Placental epithelial cell (primary cell): ENCODE results near the gene CIP2A. TPM values are rescaled to one million over a fixed set of nuclear protein-coding genes. Genes with fewer than 3 reads are reported as not detected.

Experiments
- small RNA-seq: library from RNA; depleted of rRNA; stranded (forward); fragments of <200 nt; gene quantifications from one replicate; pipeline ENCODE3, GENCODE V24; 2012
- total RNA-seq: library from RNA; depleted of rRNA; stranded (reverse); fragments of >200 nt; gene quantifications from 2 replicates; pipeline ENCODE4 v1.2.3, GENCODE V29; 2012

CIP2A gene
- total RNA-seq = 7.4 and 9.0 TPM in 2 replicates

DNA sequence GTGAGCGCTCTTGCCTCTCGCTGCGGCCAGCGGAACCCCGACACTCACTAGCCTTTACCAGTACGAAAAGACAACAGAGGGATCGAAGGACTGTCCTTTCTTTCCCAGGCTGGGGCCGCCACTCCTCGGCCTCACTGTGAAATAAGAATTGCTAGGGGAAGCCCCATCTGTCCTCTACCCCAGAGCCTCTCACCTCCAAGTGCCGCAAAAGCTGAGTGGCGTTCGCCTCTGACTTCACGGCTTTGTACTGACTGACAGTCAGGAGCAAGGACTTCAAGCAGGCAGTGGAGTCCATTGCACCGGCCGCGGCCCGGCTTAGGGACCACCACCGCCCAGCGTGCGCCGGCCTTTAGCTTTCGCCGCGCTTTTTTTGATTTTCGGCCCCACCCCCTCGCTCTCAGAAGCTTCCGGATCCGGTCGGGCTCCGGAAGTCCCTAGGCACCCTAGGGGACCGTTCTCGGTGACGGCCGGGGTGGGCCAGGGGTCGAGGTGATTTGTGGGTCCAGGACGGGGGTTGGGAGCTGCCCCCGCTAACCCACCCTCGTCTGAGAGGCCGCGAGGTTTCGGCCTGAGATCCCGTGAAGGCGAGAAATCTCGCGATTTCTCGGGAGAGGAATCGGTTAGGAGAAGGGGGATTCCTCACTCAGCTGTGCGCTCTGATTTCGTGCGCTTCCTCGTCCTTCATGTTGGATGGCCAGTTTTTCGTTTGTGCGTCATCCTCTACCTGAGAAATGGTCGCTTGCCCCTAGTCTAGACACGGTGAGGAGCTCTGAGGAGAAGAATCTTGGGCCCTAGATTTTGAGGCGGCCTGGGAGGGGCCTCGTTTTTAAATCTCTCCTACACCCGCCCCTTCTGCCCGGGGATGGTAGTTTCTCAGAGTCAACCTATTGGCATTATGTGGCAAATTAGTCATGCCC lies at the start of gene CIP2A, which contains the start of gene DZIP3:
TSS of gene CIP2A (minus strand) at position 358 of the 917 bp plus-strand sequence. CDS start at position 295, 63 bp downstream.
TSS of gene DZIP3 (plus strand) at position 642 of the 917 bp plus-strand sequence. CDS start 15,685 bp downstream, outside the sequence.

DNA sequence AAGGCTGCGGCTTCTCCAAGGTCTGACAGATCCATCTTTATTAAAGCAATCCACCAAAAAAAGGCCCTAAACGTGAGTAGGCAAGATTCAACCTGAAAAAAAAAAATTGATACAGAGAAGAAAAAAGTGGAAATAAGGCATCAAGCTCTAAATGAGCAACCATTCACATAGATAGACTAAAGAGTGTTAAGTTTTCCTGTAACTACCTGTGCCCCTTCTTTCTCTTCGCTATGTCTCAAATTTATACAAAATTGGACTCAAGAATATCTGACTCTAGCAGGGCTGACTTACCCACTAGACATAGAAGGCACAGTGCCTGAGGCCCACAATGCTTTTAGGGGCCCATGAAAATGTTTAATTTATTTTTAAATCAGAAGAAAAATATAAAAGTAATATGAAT lies 78.7 kb downstream of the CIP2A start, which contains the start of gene MYH15:
TSS of gene MYH15 (minus strand) at position 101 of the 400 bp plus-strand sequence. CDS start at position 35, 66 bp downstream.

Small RNAs within 50 kb of the gene (small RNA-seq; reads per million reads assigned to genes)
- gene RF00156 = 0.83 reads per million, percentile 49 among the genes with 10 or more reads in this experiment

Other genes starting within 250 kb of the CIP2A start
- gene MYH15, start 78.8 kb downstream of the CIP2A start, total RNA-seq = 0.39 and 4.1 TPM in 2 replicates
- 11.4 and 14.3 TPM in 2 replicates for gene DZIP3, start 284 bp upstream of the CIP2A start, total RNA-seq
- gene RETNLB, start 168.0 kb upstream of the CIP2A start, total RNA-seq = not detected in 2 replicates
- not detected in 2 replicates for gene TRAT1, start 233.3 kb upstream of the CIP2A start, total RNA-seq